GM23338 (cell line): ENCODE results near the gene TEKT5. TPM values are rescaled to one million over a fixed set of nuclear protein-coding genes. Genes with fewer than 3 reads are reported as not detected.

ENCODE experiments used
- ATAC-seq: fragments of 200-7000 bp; cut with Tn5 transposase; 3 replicates; pipeline ENCODE4 v1.9.1; 2020
- DNase-seq: peaks from one replicate; pipeline ENCODE4 v3.0.0-alpha.2; 2015; ENCODE audit warnings: low spot score
- H2AFZ ChIP-seq: fragments of 200-600 bp; sonication (generic); 2 replicates; pipeline ENCODE4 v1.8.0; 2016; ENCODE audit warnings: antibody characterized with exemption, mild to moderate bottlenecking, moderate library complexity
- H3F3A ChIP-seq: fragments of 200-600 bp; sonication (generic); replicated peaks from 2 replicates; pipeline ENCODE4 v1.8.0; 2017; ENCODE audit warnings: antibody characterized with exemption, mixed run types, low read depth
- H3K27ac ChIP-seq: fragments of 200-600 bp; sonication (generic); 2 replicates; pipeline ENCODE4 v1.6.1; 2016; ENCODE audit warnings: low read depth
- H3K27me3 ChIP-seq: fragments of 200-600 bp; sonication (generic); 2 replicates; pipeline ENCODE4 v1.8.0; 2016; ENCODE audit warnings: mild to moderate bottlenecking, mixed run types, moderate library complexity; ENCODE audit not compliant: insufficient read depth
- H3K36me3 ChIP-seq: fragments of 200-600 bp; sonication (generic); 2 replicates; pipeline ENCODE4 v1.8.0; 2016; ENCODE audit warnings: mild to moderate bottlenecking; ENCODE audit not compliant: insufficient read depth
- H3K4me1 ChIP-seq: fragments of 200-600 bp; sonication (generic); 2 replicates; pipeline ENCODE4 v1.8.0; 2016; ENCODE audit warnings: mild to moderate bottlenecking, moderate library complexity; ENCODE audit not compliant: insufficient read depth
- H3K4me2 ChIP-seq: fragments of 200-600 bp; sonication (generic); 2 replicates; pipeline ENCODE4 v1.7.1; 2017; ENCODE audit warnings: mixed run types
- H3K4me3 ChIP-seq: fragments of 200-600 bp; sonication (generic); 2 replicates; pipeline ENCODE4 v1.6.1; 2016; ENCODE audit warnings: mixed run types
- H3K79me2 ChIP-seq: fragments of 200-600 bp; sonication (generic); replicated peaks from 2 replicates; pipeline ENCODE4 v1.8.0; 2017; ENCODE audit warnings: mild to moderate bottlenecking; ENCODE audit not compliant: insufficient read depth
- H3K9me2 ChIP-seq: fragments of 200-600 bp; sonication (generic); 2 replicates; pipeline ENCODE4 v1.8.0; 2017; ENCODE audit not compliant: insufficient read depth
- H4K20me1 ChIP-seq: fragments of 200-600 bp; sonication (generic); replicated peaks from 2 replicates; pipeline ENCODE4 v1.8.0; 2017; ENCODE audit warnings: mild to moderate bottlenecking; ENCODE audit not compliant: insufficient read depth
- H3K27ac Mint-ChIP-seq: 2 replicates; pipeline ENCODE4 v1.8.0; 2020; ENCODE audit warnings: inconsistent platforms, mild to moderate bottlenecking, moderate library complexity, mixed read lengths
- H3K27me3 Mint-ChIP-seq: 3 replicates; pipeline ENCODE4 v1.8.0; 2022; ENCODE audit warnings: low read depth, mild to moderate bottlenecking, moderate library complexity, mixed read lengths, inconsistent platforms; ENCODE audit not compliant: insufficient read depth, poor library complexity
- H3K36me3 Mint-ChIP-seq: 3 replicates; pipeline ENCODE4 v1.8.0; 2021; ENCODE audit warnings: low read depth, mild to moderate bottlenecking, inconsistent platforms, moderate library complexity, mixed read lengths
- H3K4me1 Mint-ChIP-seq: 3 replicates; pipeline ENCODE4 v1.8.0; 2020; ENCODE audit warnings: mild to moderate bottlenecking, inconsistent platforms, mixed read lengths
- H3K4me3 Mint-ChIP-seq: 3 replicates; pipeline ENCODE4 v1.8.0; 2021; ENCODE audit warnings: moderate library complexity, mild to moderate bottlenecking, inconsistent platforms, mixed read lengths
- H3K9me3 Mint-ChIP-seq: 3 replicates; pipeline ENCODE4 v1.8.0; 2020; ENCODE audit warnings: moderate library complexity, mild to moderate bottlenecking, inconsistent platforms, mixed read lengths
- CREB1 ChIP-seq: fragments of 250-450 bp; sonication (Bioruptor Pico); IDR thresholded peaks from 2 replicates; pipeline ENCODE4 v1.5.0; 2020; ENCODE audit warnings: low read depth, mild to moderate bottlenecking, moderate library complexity
- EZH2 ChIP-seq: fragments of 200-600 bp; sonication (generic); IDR thresholded peaks from one replicate; pipeline ENCODE4 v1.8.0; 2017; ENCODE audit warnings: antibody characterized with exemption, mild to moderate bottlenecking, low read depth; ENCODE audit not compliant: unreplicated experiment
- EZH2phosphoT487 ChIP-seq: fragments of 200-600 bp; sonication (generic); IDR thresholded peaks from one replicate; pipeline ENCODE4 v1.8.1; 2018; ENCODE audit warnings: antibody characterized with exemption; ENCODE audit not compliant: unreplicated experiment
- JUNB ChIP-seq: IDR thresholded peaks from one replicate; pipeline ENCODE4 v1.6.1; 2016; ENCODE audit warnings: antibody characterized with exemption; ENCODE audit not compliant: unreplicated experiment
- NANOG ChIP-seq: IDR thresholded peaks from 2 replicates; pipeline ENCODE4 v1.6.1; 2016; ENCODE audit warnings: antibody characterized with exemption, borderline replicate concordance
- POLR2AphosphoS5 ChIP-seq: IDR thresholded peaks from 2 replicates; pipeline ENCODE4 v1.6.1; 2016; ENCODE audit warnings: antibody characterized with exemption, low read depth
- STAT1 ChIP-seq: IDR thresholded peaks from one replicate; pipeline ENCODE4 v1.6.1; 2016; ENCODE audit warnings: antibody characterized with exemption; ENCODE audit not compliant: unreplicated experiment
- ZNF114 ChIP-seq: fragments of 250-450 bp; sonication (Bioruptor Pico); IDR thresholded peaks from 2 replicates; pipeline ENCODE4 v1.5.0; 2020; ENCODE audit warnings: mild to moderate bottlenecking, moderate library complexity
- ZNF331 ChIP-seq: fragments of 250-450 bp; sonication (Bioruptor Pico); IDR thresholded peaks from 2 replicates; pipeline ENCODE4 v1.5.0; 2020; ENCODE audit warnings: low read depth, mild to moderate bottlenecking, moderate library complexity
- ZNF462 ChIP-seq: fragments of 250-450 bp; sonication (Bioruptor Pico); IDR thresholded peaks from 2 replicates; pipeline ENCODE4 v1.5.0; 2020; ENCODE audit warnings: mild to moderate bottlenecking, moderate library complexity
- polyA plus RNA-seq: library from polyadenylated mRNA; unstranded; fragments of >200 nt; fragmentation: Nextera tagmentation; extraction: Ambion mirVana; gene quantifications from 2 replicates; pipeline ENCODE4 v1.2.1, GENCODE V29; 2016
- total RNA-seq: library from RNA; depleted of rRNA; stranded (reverse); fragments of >200 nt; shearing (Covaris generic); gene quantifications from 2 replicates; pipeline ENCODE4 v1.2.3, GENCODE V29; 2014
- TF ChIP-seq, protein P1 (sequence below): IDR thresholded peaks from one replicate; pipeline ENCODE4 v1.6.1; 2018; ENCODE audit warnings: antibody characterized with exemption; ENCODE audit not compliant: unreplicated experiment

TEKT5 gene
- total and polyA plus RNA-seq, 2 experiments from 2014 or later, result 0.52 TPM; not detected in 1

DNA sequence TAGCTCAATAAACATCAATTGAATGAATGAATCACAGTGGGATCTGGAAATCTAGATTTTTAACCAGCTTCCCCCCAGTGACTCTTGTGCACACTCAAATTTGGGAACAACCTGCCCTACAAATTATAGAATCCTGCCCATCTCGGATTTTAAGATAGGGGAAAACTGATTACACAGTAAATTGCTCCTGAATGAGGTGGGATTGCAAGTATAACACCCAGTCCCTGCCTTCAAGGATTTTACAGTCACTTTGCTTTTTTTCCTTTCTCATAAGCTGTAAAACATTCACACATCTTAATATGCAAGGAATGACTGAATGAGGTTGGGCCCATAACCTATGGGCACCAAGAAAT lies 48.5 kb downstream of the TEKT5 start (continued):
- no peak for TF ChIP-seq ZNF462 (CRISPR knock-in tag)

GRCh38 chr16:10644092-10644491 lies 50.6 kb downstream of the TEKT5 start:
- H3K36me3 Mint-ChIP-seq, result no peaks in the 10 kb centered on the region
- H3K9me2 ChIP-seq, result no peaks in the 10 kb centered on the region
- no peak overlapping the region for H3K27ac ChIP-seq
- peak overlapping the region; percentile 63; the same call in 1 of the 2 replicates for H2AFZ ChIP-seq
- H3K9me3 Mint-ChIP-seq, result no peaks in the 10 kb centered on the region
- H3K4me1 Mint-ChIP-seq, result peaks cover 21% of the 10 kb centered on the region
- no peak overlapping the region for H3K27ac Mint-ChIP-seq
- DNase-seq (no peak), ATAC-seq (no peak)
- no peaks in the 10 kb centered on the region for H3K36me3 ChIP-seq
- no peaks in the 10 kb centered on the region for H3K27me3 Mint-ChIP-seq
- H3K4me3 ChIP-seq, result no peak overlapping the region
- H3K4me1 ChIP-seq, result peaks cover 18% of the 10 kb centered on the region; the same call in 1 of the 2 replicates
- no peaks in the 10 kb centered on the region for H3K27me3 ChIP-seq
- no peaks in the 10 kb centered on the region for H3K79me2 ChIP-seq
- no peak overlapping the region for H3K4me3 Mint-ChIP-seq
- no peak overlapping the region for H3K4me2 ChIP-seq
- H3F3A ChIP-seq, result 0 out of 2 replicates have a peak, but pooled peaks cover 5% of the 10 kb centered on the region
- H4K20me1 ChIP-seq, result no peaks in the 10 kb centered on the region
- TF ChIP-seq ZNF114 (CRISPR knock-in tag), result no peak
- no peak for TF ChIP-seq EZH2
- no peak for TF ChIP-seq EZH2phosphoT487
- TF ChIP-seq CREB1, result no peak
- no peak for TF ChIP-seq JUNB
- TF ChIP-seq POLR2AphosphoS5, result no peak
- TF ChIP-seq STAT1, result no peak
- no peak for TF ChIP-seq ZNF331 (CRISPR knock-in tag)
- no peak for TF ChIP-seq NANOG
- TF ChIP-seq, protein P1, sequence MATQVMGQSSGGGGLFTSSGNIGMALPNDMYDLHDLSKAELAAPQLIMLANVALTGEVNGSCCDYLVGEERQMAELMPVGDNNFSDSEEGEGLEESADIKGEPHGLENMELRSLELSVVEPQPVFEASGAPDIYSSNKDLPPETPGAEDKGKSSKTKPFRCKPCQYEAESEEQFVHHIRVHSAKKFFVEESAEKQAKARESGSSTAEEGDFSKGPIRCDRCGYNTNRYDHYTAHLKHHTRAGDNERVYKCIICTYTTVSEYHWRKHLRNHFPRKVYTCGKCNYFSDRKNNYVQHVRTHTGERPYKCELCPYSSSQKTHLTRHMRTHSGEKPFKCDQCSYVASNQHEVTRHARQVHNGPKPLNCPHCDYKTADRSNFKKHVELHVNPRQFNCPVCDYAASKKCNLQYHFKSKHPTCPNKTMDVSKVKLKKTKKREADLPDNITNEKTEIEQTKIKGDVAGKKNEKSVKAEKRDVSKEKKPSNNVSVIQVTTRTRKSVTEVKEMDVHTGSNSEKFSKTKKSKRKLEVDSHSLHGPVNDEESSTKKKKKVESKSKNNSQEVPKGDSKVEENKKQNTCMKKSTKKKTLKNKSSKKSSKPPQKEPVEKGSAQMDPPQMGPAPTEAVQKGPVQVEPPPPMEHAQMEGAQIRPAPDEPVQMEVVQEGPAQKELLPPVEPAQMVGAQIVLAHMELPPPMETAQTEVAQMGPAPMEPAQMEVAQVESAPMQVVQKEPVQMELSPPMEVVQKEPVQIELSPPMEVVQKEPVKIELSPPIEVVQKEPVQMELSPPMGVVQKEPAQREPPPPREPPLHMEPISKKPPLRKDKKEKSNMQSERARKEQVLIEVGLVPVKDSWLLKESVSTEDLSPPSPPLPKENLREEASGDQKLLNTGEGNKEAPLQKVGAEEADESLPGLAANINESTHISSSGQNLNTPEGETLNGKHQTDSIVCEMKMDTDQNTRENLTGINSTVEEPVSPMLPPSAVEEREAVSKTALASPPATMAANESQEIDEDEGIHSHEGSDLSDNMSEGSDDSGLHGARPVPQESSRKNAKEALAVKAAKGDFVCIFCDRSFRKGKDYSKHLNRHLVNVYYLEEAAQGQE, result no peak
